Stimulated activated CD4-positive, alpha-beta T cell treated with anti-CD3 and anti-CD28 coated beads, Interleukin-15, amount 100 ng/mL, for 48 hours (primary cell): ENCODE measurements around the gene PPP1R15B.

ENCODE experiments used
- DNase-seq, 2 donors: peaks; one replicate each; pipeline ENCODE4 v3.0.0-alpha.2; 2020; ENCODE audit warnings: low read depth in 2 of 2

The PPP1R15B gene

DNA sequence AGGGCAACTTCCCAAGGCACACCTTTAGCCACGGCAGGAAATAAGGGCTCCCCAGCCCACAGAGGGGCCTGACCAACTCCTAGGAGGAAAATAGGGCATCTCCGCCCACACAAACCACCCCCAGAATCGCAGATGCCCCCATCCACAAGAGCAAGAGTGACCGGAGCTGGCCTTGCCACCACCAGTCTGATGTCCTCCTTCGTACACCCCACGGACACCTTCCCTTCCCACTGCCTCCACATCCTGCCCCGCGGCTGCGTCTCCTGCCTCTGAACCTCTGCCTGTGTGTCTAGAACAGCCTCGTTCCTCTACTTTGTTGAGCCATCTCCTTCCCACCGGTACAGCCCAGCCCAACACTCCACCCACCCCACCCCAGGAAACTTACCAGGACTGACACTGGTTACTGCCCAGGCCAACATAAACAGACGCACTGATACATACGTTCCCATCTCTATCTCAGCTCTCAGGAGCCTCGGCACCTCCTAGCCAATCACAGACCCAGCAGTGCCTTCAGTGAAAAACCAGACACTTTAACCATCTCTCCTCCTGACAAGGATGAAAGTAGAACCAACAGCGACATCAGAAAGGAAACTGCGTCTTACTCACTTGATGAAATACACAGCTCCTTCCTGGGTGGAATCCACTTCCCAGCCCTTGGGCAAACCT, 44.3 kb downstream of the PPP1R15B start:
- DNase-seq, result no peak

DNA sequence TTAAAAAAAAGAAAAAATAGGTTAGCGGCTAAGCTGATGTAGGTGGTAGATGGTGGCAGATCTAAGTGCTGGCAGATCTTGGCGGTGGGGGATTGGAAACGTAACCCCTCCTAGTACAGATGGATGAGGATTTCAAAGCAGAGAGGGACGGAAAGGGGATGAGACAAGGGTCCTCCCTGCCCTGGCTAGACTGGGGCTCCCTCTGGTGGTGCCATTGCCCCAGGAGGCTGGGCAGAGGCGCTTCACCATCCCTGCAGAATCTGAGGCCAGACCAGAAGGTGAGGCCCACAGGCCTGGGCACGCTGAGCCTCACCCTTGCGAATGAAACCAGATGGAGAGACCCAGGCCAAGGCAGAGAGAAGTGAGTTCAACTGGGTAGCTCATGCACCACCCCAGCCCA, 44.9 kb downstream of the PPP1R15B start:
- no peak for DNase-seq

GRCh38 chr1:204363335-204364114, 48.1 kb downstream of the PPP1R15B start:
- peak; percentile 62 to 67 for DNase-seq

GRCh38 chr1:204362984-204363334, 48.7 kb downstream of the PPP1R15B start:
- DNase-seq, result no peak

GRCh38 chr1:204361781-204362180, 49.8 kb downstream of the PPP1R15B start:
- no peak for DNase-seq

DNA sequence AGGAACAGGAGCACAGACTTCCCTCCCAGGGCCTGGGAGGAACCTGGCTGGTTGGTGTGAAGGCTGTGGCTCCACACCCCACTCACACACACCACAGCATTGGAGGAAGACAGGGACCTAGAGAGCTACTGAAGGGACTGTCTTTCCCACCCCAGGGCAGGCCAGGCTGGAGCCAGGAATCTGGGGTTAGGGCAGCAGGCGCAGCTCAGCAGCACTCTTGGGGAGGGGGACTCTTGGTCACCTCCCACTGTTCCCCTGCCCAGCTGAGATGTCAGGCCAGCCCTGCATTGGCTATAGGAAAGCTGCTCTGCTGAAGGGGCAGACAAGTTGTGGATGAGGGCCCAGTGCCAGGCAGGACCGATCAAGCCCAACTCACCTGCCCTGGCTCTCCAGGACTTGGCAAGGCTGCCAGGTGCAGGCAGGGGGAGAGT, 50.3 kb downstream of the PPP1R15B start:
- DNase-seq, result no peak

GRCh38 chr1:204360314-204360713, 51.3 kb downstream of the PPP1R15B start:
- DNase-seq, result no peak

- DNase-seq, result no peak
Measured at GRCh38 chr1:204359474-204360255, 52.0 kb downstream of the PPP1R15B start, which contains the start of gene PLEKHA6. Gene PLEKHA6 (minus strand): TSS chr1:204359929. CDS start chr1:204273727, 86,202 bp downstream.

DNA sequence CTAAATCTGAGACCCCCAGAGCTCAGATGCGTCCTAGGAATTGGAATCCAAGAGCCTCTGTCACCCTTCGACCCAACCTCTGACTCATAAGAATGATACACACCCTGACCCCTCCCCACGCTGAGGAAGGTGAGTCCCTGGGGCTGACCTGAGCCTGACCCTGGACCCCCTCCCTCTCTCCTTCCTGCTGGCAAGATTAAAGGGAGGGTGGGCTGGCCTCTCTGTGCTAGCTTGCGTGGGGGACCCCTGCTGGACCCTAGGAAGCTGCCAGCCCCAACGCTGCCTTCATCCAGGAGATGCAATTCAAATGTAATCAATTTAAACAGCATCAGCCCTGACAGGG, 52.5 kb downstream of the PPP1R15B start:
- no peak for DNase-seq

DNA sequence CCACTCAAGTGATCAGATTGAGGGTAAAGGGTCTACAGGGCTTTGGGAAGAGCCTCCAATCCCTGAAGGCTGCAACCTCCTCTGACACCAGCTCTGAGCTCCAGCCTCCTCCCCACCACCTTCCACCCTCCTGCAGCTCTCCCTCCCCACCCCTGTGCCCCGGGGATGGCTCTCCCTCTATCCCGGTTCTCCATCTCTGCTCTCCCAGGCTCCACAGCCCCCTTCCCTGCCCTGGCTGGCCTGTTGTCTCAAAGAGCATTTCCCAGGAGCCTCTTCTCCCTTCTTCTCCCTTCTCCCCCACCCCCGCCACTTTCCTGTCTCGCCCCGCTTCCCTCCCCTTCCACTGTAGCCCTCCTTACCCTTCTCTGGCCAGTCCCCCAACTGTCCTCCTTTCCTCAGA, 53.0 kb downstream of the PPP1R15B start:
- DNase-seq, result no peak

- no peak for DNase-seq
Measured at GRCh38 chr1:204357551-204358490, 53.8 kb downstream of the PPP1R15B start.

DNA sequence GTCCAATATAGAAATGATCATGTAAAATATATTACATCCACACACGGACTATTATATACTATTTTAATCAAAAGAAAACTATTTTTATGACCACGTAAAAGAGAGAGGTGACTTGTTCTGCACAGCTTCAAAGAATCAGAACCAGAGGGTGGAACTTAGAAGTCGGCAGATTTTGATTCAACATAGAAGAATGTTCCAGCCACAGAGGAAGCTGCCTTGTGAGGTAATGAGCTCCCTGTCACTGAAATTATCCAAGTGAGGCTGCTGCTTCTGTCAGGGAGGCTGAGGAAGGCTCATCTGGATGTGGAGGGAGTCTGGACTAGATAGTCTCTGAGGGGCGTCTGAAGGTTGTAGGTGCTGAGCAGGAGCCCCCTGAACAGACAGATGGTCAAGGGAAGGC, 54.6 kb downstream of the PPP1R15B start:
- no peak for DNase-seq

DNA sequence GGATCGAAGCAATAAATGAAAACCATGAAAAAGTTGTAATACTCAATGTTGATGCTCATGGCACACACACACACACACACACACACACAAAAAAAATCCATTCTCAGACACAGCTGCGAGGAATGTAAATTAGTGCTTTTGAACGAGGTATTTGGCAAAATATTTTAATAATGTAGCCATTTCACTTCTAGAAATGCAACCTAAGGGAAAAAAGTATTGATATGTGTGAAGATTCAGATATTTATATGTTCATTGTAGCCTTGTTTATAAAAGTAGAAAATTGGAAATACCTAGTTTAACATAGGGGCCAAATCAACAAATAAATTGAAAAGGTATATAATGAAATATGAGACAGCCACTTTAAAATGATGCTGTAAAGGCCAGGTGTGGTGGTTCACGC, 55.7 kb downstream of the PPP1R15B start:
- no peak for DNase-seq

- no peak for DNase-seq
Measured at GRCh38 chr1:204354579-204354978, 57.0 kb downstream of the PPP1R15B start.
